ENCODE data around the gene KRT83. TPM values are rescaled to one million over a fixed set of nuclear protein-coding genes. Genes with fewer than 3 reads are reported as not detected.

Gene KRT83
- total and polyA plus RNA-seq, 2 donors (not counting 1 experiment from before 2014, with no cell fraction given): not detected

DNA sequence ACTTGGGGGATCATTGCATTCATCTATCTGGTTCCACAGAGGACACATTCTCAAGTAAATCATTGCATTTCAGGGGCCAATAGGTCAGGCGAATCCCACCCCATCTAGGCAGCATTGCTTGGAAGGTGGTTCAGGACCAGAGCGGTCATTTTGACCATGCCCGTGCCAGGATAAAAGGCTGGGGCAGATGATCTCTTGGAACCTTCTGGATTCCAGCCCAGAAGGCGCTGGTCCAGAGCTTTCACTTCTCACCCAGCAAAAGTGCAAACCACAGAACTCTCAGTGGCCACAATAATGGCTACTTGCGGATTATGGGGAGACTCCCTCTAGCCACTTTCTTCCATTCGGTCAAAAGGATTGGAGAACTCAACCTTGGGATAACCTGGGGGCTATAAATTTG is 46.7 kb upstream of the KRT83 start:
- H3K4me2 ChIP-seq (replicated peaks; ENCODE audit: low read depth, low read length, poor library complexity, severe bottlenecking): no peak overlapping the region
- H3K27ac ChIP-seq (ENCODE audit: low read length in 2 of 2): no peak overlapping the region
- WGBS (ENCODE audit: insufficient coverage): 79% methylated on average over 6 of the region's 6 CpGs
- no peak overlapping the region for H3K27ac Mint-ChIP-seq
- H4K20me1 ChIP-seq (ENCODE audit: control insufficient read depth, insufficient read depth, low read length, poor library complexity, severe bottlenecking): no peaks in the 10 kb centered on the region
- ATAC-seq (ENCODE audit: low read depth) (no peak), DNase-seq (no peak)
- no peaks in the 10 kb centered on the region for H3K79me2 ChIP-seq (ENCODE audit: control insufficient read depth, insufficient read depth, low read length)
- ChIA-PET POLR2A (no interaction called here), CTCF (no interaction called here)
- H3K4me3 ChIP-seq (ENCODE audit: control extremely low read depth in 1 of 5, extremely low read depth in 1 of 5, insufficient read depth in 1 of 5, low read depth in 2 of 5, low read length in 4 of 5): no peak overlapping the region
- peaks cover 1% of the 10 kb centered on the region for H3K4me1 Mint-ChIP-seq
- no peaks in the 10 kb centered on the region for H3K9me3 ChIP-seq (ENCODE audit: control extremely low read depth in 1 of 3, control insufficient read depth in 2 of 3, insufficient read depth in 1 of 3, low read length in 2 of 3)
- intact Hi-C loops (cut with micrococcal nuclease): no loop called here
- H3K4me1 ChIP-seq (ENCODE audit: control insufficient read depth in 2 of 2, insufficient read depth in 2 of 2, low read length in 2 of 2): no peaks in the 10 kb centered on the region
- H3K9ac ChIP-seq (ENCODE audit: low read length): no peak overlapping the region
- TF ChIP-seq EZH2 (IDR thresholded peaks at IDR 0.05; ENCODE audit: borderline replicate concordance, insufficient read depth, low read depth, low read length, poor library complexity, severe bottlenecking): no peak
- TF ChIP-seq, protein P1, sequence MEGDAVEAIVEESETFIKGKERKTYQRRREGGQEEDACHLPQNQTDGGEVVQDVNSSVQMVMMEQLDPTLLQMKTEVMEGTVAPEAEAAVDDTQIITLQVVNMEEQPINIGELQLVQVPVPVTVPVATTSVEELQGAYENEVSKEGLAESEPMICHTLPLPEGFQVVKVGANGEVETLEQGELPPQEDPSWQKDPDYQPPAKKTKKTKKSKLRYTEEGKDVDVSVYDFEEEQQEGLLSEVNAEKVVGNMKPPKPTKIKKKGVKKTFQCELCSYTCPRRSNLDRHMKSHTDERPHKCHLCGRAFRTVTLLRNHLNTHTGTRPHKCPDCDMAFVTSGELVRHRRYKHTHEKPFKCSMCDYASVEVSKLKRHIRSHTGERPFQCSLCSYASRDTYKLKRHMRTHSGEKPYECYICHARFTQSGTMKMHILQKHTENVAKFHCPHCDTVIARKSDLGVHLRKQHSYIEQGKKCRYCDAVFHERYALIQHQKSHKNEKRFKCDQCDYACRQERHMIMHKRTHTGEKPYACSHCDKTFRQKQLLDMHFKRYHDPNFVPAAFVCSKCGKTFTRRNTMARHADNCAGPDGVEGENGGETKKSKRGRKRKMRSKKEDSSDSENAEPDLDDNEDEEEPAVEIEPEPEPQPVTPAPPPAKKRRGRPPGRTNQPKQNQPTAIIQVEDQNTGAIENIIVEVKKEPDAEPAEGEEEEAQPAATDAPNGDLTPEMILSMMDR (IDR thresholded peaks at IDR 0.05): no peak
- peaks cover 21% of the 10 kb centered on the region for H3K27me3 Mint-ChIP-seq
- peaks cover 0 to 17% (median 3%) of the 10 kb centered on the region in 4 experiments for H3K27me3 ChIP-seq (replicated peaks in 1 of 4; ENCODE audit: control extremely low read depth in 1 of 4, control insufficient read depth in 3 of 4, insufficient read depth in 4 of 4, low read length in 3 of 4)
- H2AFZ ChIP-seq (ENCODE audit: insufficient read depth, low read depth, low read length, poor library complexity, severe bottlenecking): no peak overlapping the region
- H3K36me3 ChIP-seq (replicated peaks in 1 of 2; ENCODE audit: control extremely low read depth in 1 of 2, control insufficient read depth in 1 of 2, extremely low read depth in 1 of 2, insufficient read depth in 2 of 2, low read length in 1 of 2): no peaks in the 10 kb centered on the region
- H3K9me3 Mint-ChIP-seq (ENCODE audit: insufficient read depth): peaks cover 2% of the 10 kb centered on the region
- no peak overlapping the region for H3K4me3 Mint-ChIP-seq

DNA sequence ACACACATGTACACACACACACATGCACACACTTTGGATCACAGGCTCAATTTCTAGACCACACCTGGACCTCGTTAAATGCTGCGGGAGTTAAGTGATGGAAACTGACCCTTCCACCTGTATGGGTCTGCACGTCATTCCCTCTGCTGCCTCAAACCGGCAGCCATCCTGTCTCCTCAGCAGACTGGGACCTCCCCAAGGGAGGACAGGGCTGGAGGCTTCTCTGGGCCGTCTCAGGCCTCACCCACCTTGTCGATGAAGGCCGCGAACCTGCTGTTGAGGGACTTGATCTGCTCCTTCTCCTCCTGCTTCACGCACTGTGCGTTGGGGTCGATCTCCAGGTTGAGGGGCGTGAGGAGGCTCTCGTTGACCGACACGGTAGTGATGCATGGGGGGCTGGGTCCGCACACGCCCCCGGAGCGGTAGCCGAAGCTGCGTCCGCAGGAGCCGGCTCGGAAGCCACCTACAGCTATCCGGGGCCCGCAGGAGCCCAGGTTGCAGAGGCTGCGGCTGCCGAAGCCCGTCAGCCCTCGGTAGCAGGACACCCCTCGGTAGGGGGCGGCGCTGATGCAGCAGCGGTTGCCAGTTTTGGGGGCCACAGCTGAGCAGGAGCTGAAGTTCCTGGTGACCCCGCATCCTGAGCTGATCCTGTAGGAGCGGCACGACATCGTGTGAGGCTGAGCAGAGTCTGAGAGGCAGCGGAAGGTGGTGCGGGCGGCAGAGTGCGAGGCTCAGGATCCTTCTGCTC is 45.7 kb upstream of the KRT83 start, which contains the start of gene KRT85:
Gene KRT85, minus strand, starts transcription at position 744 of the 748 bp plus-strand sequence. Its CDS starts 76 bp downstream, at position 668.
- peaks cover 0 to 17% (median 3%) of the 10 kb centered on the region in 4 experiments for H3K27me3 ChIP-seq (replicated peaks in 1 of 4; ENCODE audit: control extremely low read depth in 1 of 4, control insufficient read depth in 3 of 4, insufficient read depth in 4 of 4, low read length in 3 of 4)
- no peak for DNase-seq
- no peak within 1 kb of the TSS for H3K4me2 ChIP-seq (replicated peaks; ENCODE audit: low read depth, low read length, poor library complexity, severe bottlenecking)
- no peak within 1 kb of the TSS for H3K9ac ChIP-seq (ENCODE audit: low read length)
- CTCF ChIA-PET: interaction anchor here (0.5 kb wide), 1 partner anchor 528 kb away, joined by 3 read pairs; no protein-coding TSS in a partner anchor
- TF ChIP-seq, protein P1 (IDR thresholded peaks at IDR 0.05): no peak
- TF ChIP-seq EZH2 (IDR thresholded peaks at IDR 0.05; ENCODE audit: borderline replicate concordance, insufficient read depth, low read depth, low read length, poor library complexity, severe bottlenecking): no peak
- ATAC-seq (ENCODE audit: low read depth): no peak
- H3K4me1 ChIP-seq (ENCODE audit: control insufficient read depth in 2 of 2, insufficient read depth in 2 of 2, low read length in 2 of 2): no peaks in the 10 kb centered on the region
- H3K79me2 ChIP-seq (ENCODE audit: control insufficient read depth, insufficient read depth, low read length): no peaks in the 10 kb centered on the region
- no peak within 1 kb of the TSS for H3K4me3 Mint-ChIP-seq
- no peaks in the 10 kb centered on the region for H3K9me3 ChIP-seq (ENCODE audit: control extremely low read depth in 1 of 3, control insufficient read depth in 2 of 3, insufficient read depth in 1 of 3, low read length in 2 of 3)
- H3K4me3 ChIP-seq (ENCODE audit: control extremely low read depth in 1 of 5, extremely low read depth in 1 of 5, insufficient read depth in 1 of 5, low read depth in 2 of 5, low read length in 4 of 5): no peak within 1 kb of the TSS
- intact Hi-C loops (cut with micrococcal nuclease): no loop called here
- POLR2A ChIA-PET: no interaction called here
- H3K4me1 Mint-ChIP-seq: peaks cover 1% of the 10 kb centered on the region
- no peak within 1 kb of the TSS for H2AFZ ChIP-seq (ENCODE audit: insufficient read depth, low read depth, low read length, poor library complexity, severe bottlenecking)
- H4K20me1 ChIP-seq (ENCODE audit: control insufficient read depth, insufficient read depth, low read length, poor library complexity, severe bottlenecking): no peaks in the 10 kb centered on the region
- no peak within 1 kb of the TSS for H3K27ac ChIP-seq (ENCODE audit: low read length in 2 of 2)
- WGBS (ENCODE audit: insufficient coverage): 87% methylated on average over 42 of the region's 42 CpGs
- H3K36me3 ChIP-seq (replicated peaks in 1 of 2; ENCODE audit: control extremely low read depth in 1 of 2, control insufficient read depth in 1 of 2, extremely low read depth in 1 of 2, insufficient read depth in 2 of 2, low read length in 1 of 2): no peaks in the 10 kb centered on the region
- no peak within 1 kb of the TSS for H3K27ac Mint-ChIP-seq
- H3K27me3 Mint-ChIP-seq: peaks cover 17% of the 10 kb centered on the region
- no peaks in the 10 kb centered on the region for H3K9me3 Mint-ChIP-seq (ENCODE audit: insufficient read depth)
